Measurements from ENCODE around the gene OR2M7.
"Not testable (repeated sequence)": the region's sequence is repeated elsewhere in the genome, so short reads cannot be mapped to it uniquely, and the experiment has no call there.

- not testable (repeated sequence) for TF ChIP-seq USF2 (IDR thresholded peaks at IDR 0.05); POLR2A (IDR thresholded peaks at IDR 0.05; ENCODE audit: low read length); EP300 (IDR thresholded peaks at IDR 0.05); CTCF (IDR thresholded peaks at IDR 0.05); ESRRA (IDR thresholded peaks at IDR 0.05; ENCODE audit: borderline replicate concordance, low read length); GATA3 (IDR thresholded peaks at IDR 0.05; ENCODE audit: borderline replicate concordance); MAX (IDR thresholded peaks at IDR 0.05); RNF2 (IDR thresholded peaks at IDR 0.05; ENCODE audit: borderline replicate concordance, low read depth); CHD2 (IDR thresholded peaks at IDR 0.05; ENCODE audit: low read length, partially characterized antibody); CBX8 (IDR thresholded peaks at IDR 0.05); HMGXB4 (CRISPR knock-in tag; IDR thresholded peaks at IDR 0.05; ENCODE audit: borderline replicate concordance)
Measured at GRCh38 chr1:248305672-248306071, 18.7 kb downstream of the OR2M7 start.

All from A549 (cell line).